ENCODE measurements around the gene R3HDM1.
"Not testable (repeated sequence)": the region's sequence is repeated elsewhere in the genome, so short reads cannot be mapped to it uniquely, and the experiment has no call there.

R3HDM1 gene

DNA sequence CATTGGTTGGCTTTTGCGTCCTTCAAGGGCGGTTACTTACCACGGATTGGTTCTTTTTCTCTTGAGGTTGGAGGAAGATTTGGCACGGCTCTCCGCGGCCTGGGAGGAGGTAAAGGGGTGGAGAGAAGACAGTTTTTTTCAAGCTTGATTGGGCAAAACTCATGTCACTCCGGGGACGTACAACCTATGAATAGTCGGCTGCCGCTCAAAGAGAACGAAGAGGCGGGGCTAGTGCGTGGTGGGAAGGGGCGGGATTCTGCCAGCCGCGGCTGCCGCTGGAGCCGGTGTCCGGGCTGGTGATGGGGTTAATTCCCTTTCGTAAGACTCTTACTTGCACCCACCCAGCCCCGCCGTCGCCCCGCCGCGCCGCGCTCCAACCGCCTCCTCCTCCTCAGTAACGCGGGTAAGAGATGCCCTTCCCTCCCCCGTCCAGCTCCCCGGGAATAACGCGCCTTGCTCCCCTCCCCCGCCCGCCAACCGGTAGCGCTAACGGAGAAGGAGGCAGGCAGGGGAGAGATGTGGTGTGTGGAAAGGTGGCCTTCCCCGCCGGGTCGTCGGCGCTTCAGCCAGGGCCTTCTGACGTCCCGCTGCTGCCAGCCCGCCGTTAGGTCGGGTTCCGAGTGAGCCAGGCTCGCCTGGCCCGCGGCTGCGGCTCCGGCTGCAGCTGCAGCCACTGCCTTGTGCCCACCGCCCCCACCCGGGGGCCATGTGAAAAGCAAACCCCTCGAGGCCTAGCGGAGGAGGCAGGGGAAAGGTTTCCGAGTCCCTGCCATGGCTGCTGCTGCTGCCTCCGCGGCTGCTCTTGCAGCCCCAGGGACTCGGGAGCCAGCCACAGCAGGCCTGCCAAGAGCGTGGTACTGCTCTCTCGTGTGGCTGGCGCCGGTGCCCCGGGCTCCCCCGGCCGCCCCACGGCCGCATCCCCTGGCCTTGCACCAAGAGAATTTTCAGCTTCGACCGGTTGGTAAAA is at the start of gene R3HDM1:
TSS of gene R3HDM1 (plus strand) at position 254 of the 967 bp plus-strand sequence. CDS start 73,362 bp downstream, outside the sequence.
- no peaks in the 10 kb centered on the region for H3K9me3 Mint-ChIP-seq
- H3K27me3 Mint-ChIP-seq (ENCODE audit: low read depth): no peaks in the 10 kb centered on the region
- peak; percentile 95 for DNase-seq (ENCODE audit: low spot score)
- H3K27ac Mint-ChIP-seq: peak within 1 kb of the TSS; percentile 69
- no peak within 1 kb of the TSS for H3K4me3 Mint-ChIP-seq
- H3K36me3 Mint-ChIP-seq (ENCODE audit: low read depth): peaks cover 10% of the 10 kb centered on the region
- H3K4me1 Mint-ChIP-seq (ENCODE audit: low read depth): peaks cover 21% of the 10 kb centered on the region

DNA sequence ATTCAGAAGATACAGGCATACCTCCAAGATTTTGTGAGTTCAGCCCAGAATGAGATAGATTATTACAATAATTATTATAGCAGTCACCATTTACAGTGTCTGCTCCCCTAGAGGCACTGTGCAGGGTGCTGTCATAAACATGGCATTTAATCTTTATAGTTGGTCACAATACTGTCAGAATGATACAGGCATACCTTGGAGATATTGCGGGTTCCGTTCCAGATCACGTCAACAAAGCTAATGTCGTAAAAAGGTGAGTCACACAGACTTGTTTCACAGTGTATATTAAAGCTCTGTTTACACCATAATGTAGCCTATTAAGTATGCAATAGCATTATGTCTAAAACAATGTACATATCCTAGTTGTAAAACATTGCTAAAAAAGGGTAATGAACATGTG is 45.8 kb upstream of the R3HDM1 start:
- H3K36me3 Mint-ChIP-seq (ENCODE audit: low read depth): peaks cover 6% of the 10 kb centered on the region

GRCh38 chr2:135490376-135490775 is 40.9 kb upstream of the R3HDM1 start:
- no peak overlapping the region for H3K27ac Mint-ChIP-seq
- H3K4me3 Mint-ChIP-seq: no peak overlapping the region
- no peaks in the 10 kb centered on the region for H3K27me3 Mint-ChIP-seq (ENCODE audit: low read depth)
- DNase-seq (ENCODE audit: low spot score): no peak
- peaks cover 6% of the 10 kb centered on the region for H3K36me3 Mint-ChIP-seq (ENCODE audit: low read depth)
- H3K4me1 Mint-ChIP-seq (ENCODE audit: low read depth): no peaks in the 10 kb centered on the region
- peaks cover 7% of the 10 kb centered on the region for H3K9me3 Mint-ChIP-seq

More for the DNA sequence above, 45.8 kb upstream of the R3HDM1 start:
- no peak overlapping the region for H3K27ac Mint-ChIP-seq
- no peaks in the 10 kb centered on the region for H3K27me3 Mint-ChIP-seq (ENCODE audit: low read depth)
- H3K4me3 Mint-ChIP-seq: no peak overlapping the region
- H3K9me3 Mint-ChIP-seq: peaks cover 21% of the 10 kb centered on the region
- no peak for DNase-seq (ENCODE audit: low spot score)
- no peaks in the 10 kb centered on the region for H3K4me1 Mint-ChIP-seq (ENCODE audit: low read depth)

- H3K4me3 Mint-ChIP-seq: no peak overlapping the region
- H3K36me3 Mint-ChIP-seq (ENCODE audit: low read depth): peaks cover 9% of the 10 kb centered on the region
- H3K27ac Mint-ChIP-seq: no peak overlapping the region
- H3K4me1 Mint-ChIP-seq (ENCODE audit: low read depth): no peaks in the 10 kb centered on the region
- peaks cover 15% of the 10 kb centered on the region for H3K9me3 Mint-ChIP-seq
- H3K27me3 Mint-ChIP-seq (ENCODE audit: low read depth): no peaks in the 10 kb centered on the region
- no peak for DNase-seq (ENCODE audit: low spot score)
These were observed 36.8 kb upstream of the R3HDM1 start for GRCh38 chr2:135494503-135494902.

DNA sequence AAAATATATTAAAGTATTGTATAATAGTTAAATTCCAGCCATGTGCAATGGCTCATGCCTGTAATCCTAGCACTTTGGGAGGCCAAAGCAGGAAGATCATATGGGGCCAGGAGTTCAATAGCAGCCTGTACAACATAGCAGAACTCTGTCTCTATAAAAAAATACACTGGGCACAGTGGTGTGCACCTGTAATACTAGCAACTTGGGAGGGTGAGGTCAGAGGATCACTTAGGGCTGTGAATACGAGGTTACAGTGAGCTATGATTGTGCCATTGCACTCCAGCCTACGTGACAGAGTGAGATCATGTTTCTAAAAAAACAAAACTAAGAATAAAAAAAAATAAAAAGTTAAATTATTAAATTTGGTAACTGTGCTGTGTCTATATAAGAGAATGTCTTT is 36.4 kb upstream of the R3HDM1 start:
- no peaks in the 10 kb centered on the region for H3K27me3 Mint-ChIP-seq (ENCODE audit: low read depth)
- H3K4me3 Mint-ChIP-seq: no peak overlapping the region
- no peak overlapping the region for H3K27ac Mint-ChIP-seq
- peaks cover 19% of the 10 kb centered on the region for H3K9me3 Mint-ChIP-seq
- peaks cover 11% of the 10 kb centered on the region for H3K36me3 Mint-ChIP-seq (ENCODE audit: low read depth)
- H3K4me1 Mint-ChIP-seq (ENCODE audit: low read depth): no peaks in the 10 kb centered on the region
- no peak for DNase-seq (ENCODE audit: low spot score)

DNA sequence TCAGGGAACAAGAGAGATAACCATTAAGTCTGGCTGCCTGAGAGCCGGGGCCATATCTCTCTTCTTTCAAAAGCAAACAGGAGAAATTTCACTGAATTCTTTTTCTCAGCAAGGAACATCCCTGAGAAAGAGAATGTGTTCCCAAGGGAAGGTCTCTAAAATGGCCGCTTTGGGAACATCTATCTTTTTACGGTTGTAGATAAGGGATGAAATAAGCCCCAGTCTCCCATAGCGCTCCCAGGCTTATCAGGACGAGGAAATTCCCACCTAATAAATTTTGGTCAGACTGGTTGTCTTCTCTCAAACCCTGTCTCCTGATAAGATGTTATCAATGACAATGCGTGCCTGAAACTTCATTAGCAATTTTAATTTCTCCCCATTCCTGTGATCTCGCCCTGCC is 32.7 kb upstream of the R3HDM1 start:
- DNase-seq (ENCODE audit: low spot score); H3K27me3 Mint-ChIP-seq (ENCODE audit: low read depth); H3K4me3 Mint-ChIP-seq; H3K4me1 Mint-ChIP-seq (ENCODE audit: low read depth); H3K27ac Mint-ChIP-seq: not testable (repeated sequence)
- Mint-ChIP-seq H3K9me3 (peaks cover 32% of the 10 kb centered on the region), H3K36me3 (ENCODE audit: low read depth) (peaks cover 18% of the 10 kb centered on the region)

GRCh38 chr2:135504811-135505210 is 26.5 kb upstream of the R3HDM1 start:
- Mint-ChIP-seq H3K9me3 (peaks cover 14% of the 10 kb centered on the region), H3K27me3 (ENCODE audit: low read depth) (no peaks in the 10 kb centered on the region), H3K4me1 (ENCODE audit: low read depth) (no peaks in the 10 kb centered on the region), H3K4me3 (no peak overlapping the region), H3K36me3 (ENCODE audit: low read depth) (peaks cover 8% of the 10 kb centered on the region), H3K27ac (no peak overlapping the region)
- no peak for DNase-seq (ENCODE audit: low spot score)

GRCh38 chr2:135510577-135510976 is 20.7 kb upstream of the R3HDM1 start:
- Mint-ChIP-seq H3K4me3 (no peak overlapping the region), H3K9me3 (peaks cover 17% of the 10 kb centered on the region), H3K36me3 (ENCODE audit: low read depth) (peaks cover 4% of the 10 kb centered on the region), H3K4me1 (ENCODE audit: low read depth) (no peaks in the 10 kb centered on the region), H3K27me3 (ENCODE audit: low read depth) (no peaks in the 10 kb centered on the region), H3K27ac (no peak overlapping the region)
- DNase-seq (ENCODE audit: low spot score): no peak

DNA sequence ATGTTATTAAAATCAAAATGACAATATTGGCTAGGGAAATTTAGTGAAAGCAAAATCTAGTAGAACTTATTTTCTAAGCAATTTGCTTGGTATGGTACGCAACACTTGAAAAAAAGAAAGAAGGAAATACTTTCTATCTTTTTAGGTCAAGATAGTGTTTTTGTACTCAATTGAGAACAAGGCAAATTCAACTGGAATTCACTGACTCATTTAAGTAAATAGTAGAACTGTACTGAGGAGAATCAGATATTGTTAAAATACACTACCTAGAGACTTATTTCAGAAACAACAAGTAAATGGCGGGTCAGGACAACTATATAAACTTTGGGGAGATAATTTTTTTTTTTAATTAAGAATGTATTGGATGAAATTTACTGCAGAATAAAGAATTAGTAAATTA is 19.2 kb upstream of the R3HDM1 start:
- H3K27me3 Mint-ChIP-seq (ENCODE audit: low read depth): no peaks in the 10 kb centered on the region
- no peaks in the 10 kb centered on the region for H3K4me1 Mint-ChIP-seq (ENCODE audit: low read depth)
- H3K9me3 Mint-ChIP-seq: peaks cover 17% of the 10 kb centered on the region
- no peak overlapping the region for H3K27ac Mint-ChIP-seq
- H3K36me3 Mint-ChIP-seq (ENCODE audit: low read depth): peaks cover 4% of the 10 kb centered on the region
- DNase-seq (ENCODE audit: low spot score): no peak
- no peak overlapping the region for H3K4me3 Mint-ChIP-seq

GRCh38 chr2:135525786-135526185 is 5.5 kb upstream of the R3HDM1 start:
- Mint-ChIP-seq H3K27me3 (ENCODE audit: low read depth) (no peaks in the 10 kb centered on the region), H3K36me3 (ENCODE audit: low read depth) (peaks cover 17% of the 10 kb centered on the region), H3K4me1 (ENCODE audit: low read depth) (peaks cover 10% of the 10 kb centered on the region), H3K27ac (no peak overlapping the region), H3K9me3 (no peaks in the 10 kb centered on the region), H3K4me3 (no peak overlapping the region)
- no peak for DNase-seq (ENCODE audit: low spot score)

DNA sequence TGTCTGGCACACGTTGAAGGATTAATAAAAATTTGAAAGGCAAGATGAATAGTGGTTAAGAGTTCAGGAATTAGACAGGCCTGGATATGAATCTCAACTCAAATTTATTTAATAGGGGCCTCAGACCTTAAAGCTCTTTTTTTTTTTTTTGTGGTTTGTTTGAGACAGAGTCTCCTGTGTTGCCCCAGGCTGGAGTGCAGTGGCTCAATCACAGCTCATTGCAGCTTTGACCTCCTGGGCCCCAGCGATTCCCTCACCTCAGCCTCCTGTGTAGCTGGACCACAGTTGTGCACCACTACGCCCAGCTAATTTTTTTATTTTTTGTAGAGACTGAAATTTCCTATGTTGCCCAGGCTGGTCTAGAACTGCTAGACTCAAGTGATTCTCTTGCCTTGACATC is 3.3 kb upstream of the R3HDM1 start:
- no peaks in the 10 kb centered on the region for H3K27me3 Mint-ChIP-seq (ENCODE audit: low read depth)
- no peak overlapping the region for H3K4me3 Mint-ChIP-seq
- no peak overlapping the region for H3K27ac Mint-ChIP-seq
- DNase-seq (ENCODE audit: low spot score): no peak
- H3K4me1 Mint-ChIP-seq (ENCODE audit: low read depth): peaks cover 18% of the 10 kb centered on the region
- H3K9me3 Mint-ChIP-seq: no peaks in the 10 kb centered on the region
- H3K36me3 Mint-ChIP-seq (ENCODE audit: low read depth): peaks cover 16% of the 10 kb centered on the region

DNA sequence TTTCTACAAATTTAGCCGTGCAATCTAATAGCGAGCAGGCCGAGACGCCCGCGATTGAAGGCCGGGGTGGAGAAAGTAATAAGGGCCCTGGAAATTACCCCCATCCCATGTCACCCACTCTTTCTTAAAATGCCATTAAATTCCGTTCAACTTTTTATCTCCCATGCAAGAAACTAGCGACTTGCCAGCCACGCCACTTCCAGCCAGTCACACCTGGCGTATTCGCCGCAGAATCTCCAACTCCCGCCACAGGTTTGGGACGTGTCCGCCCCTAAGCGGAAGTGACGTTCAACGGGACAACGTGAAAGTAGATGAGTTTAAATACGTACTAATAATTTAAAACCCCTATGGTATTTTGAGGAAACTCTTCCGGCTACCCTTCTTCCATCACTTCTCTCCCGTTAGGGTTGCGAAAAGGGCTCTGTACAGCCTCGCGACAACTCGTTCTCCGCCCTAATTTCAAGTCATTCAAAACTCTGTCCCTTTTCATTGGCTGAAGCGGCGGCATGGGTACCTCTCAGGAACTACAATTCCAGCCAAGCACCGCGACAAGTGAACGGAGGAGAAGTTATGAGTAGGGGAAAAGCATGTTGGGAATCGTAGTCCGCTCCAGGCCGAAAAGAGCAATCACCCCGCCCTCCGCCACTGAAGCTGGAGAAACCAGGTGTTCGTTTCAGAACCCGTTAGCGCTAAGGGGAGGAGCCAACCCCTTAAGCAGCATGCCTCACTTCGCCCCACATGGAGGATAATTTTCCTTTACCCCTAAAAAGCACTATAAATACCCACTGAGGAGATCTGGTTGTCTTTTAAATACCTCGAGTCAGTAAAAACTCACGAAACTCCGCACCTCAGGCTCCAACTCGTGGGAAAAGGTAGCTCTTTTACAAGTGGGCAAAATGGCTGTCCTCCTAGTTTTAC is 712 bp upstream of the R3HDM1 start, which contains the start of gene ZRANB3:
TSS of gene ZRANB3 (minus strand) at position 906 of the 918 bp plus-strand sequence.
- Mint-ChIP-seq H3K4me3 (no peak within 1 kb of the TSS), H3K36me3 (ENCODE audit: low read depth) (peaks cover 12% of the 10 kb centered on the region), H3K4me1 (ENCODE audit: low read depth) (peaks cover 24% of the 10 kb centered on the region), H3K27me3 (ENCODE audit: low read depth) (no peaks in the 10 kb centered on the region), H3K9me3 (no peaks in the 10 kb centered on the region), H3K27ac (peak within 1 kb of the TSS; percentile 69)
- DNase-seq (ENCODE audit: low spot score): peak; percentile 94

DNA sequence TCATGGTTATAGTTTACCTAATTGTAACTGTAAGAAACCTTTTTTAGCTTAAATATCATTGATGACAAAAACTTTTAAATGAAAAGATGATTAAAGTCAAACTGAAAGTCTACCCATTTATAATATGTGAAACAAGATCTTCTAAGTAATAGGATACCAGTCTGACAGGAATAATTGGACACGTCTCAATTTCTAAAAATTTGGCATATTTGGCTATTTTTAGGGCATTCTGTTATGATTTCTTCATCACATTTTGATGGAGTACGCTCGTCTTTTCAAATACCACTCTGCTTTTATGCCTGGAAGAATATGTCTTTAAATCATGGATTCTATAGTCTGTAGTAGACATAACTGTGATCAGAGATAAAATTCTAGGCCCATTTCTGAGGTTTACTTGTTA is 1.3 kb downstream of the R3HDM1 start:
- Mint-ChIP-seq H3K27me3 (ENCODE audit: low read depth) (no peaks in the 10 kb centered on the region), H3K27ac (no peak overlapping the region), H3K9me3 (no peaks in the 10 kb centered on the region), H3K4me1 (ENCODE audit: low read depth) (peaks cover 20% of the 10 kb centered on the region), H3K4me3 (no peak overlapping the region), H3K36me3 (ENCODE audit: low read depth) (peaks cover 8% of the 10 kb centered on the region)
- DNase-seq (ENCODE audit: low spot score): no peak

DNA sequence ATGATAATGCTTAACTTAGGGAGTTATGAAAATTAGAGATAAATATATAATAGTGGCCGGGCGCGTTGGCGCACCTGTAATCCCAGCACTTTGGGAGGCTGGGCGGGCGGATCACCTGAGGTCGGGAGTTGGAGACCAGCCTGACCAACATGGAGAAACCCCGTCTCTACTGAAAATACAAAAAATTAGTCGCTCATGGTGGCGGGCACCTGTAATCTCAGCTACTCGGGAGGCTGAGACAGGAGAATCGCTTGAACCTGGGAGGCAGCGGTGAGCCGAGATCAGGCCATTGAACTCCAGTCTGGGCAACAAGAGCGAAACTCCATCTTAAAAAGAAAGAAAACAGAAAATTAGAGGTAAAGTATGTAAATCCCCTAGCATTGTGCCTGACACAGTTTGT is 2.3 kb downstream of the R3HDM1 start:
- peaks cover 17% of the 10 kb centered on the region for H3K4me1 Mint-ChIP-seq (ENCODE audit: low read depth)
- not testable (repeated sequence) for H3K27ac Mint-ChIP-seq; DNase-seq (ENCODE audit: low spot score); H3K4me3 Mint-ChIP-seq; H3K27me3 Mint-ChIP-seq (ENCODE audit: low read depth); H3K9me3 Mint-ChIP-seq; H3K36me3 Mint-ChIP-seq (ENCODE audit: low read depth)
